ENCODE results near the gene OPTC.

Gene OPTC

DNA sequence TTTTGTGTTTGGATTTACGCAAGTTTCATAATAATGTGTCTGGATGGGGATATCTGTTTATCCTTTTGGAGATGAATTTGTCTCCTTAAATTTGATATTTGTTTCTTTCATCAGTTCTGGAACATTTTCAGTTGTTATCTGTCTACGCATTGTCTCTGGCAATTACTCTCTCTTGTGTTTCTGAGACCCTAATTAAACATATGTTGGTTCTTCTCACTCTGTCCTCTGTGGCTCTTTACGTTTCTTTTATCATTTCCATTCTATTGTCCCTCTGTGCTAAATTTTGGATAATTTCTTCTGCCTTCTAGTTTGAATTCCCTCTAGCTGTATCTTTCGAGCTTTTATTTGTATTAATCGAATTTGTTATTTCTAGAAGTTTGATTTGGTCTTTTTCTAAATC lies 35.9 kb upstream of the OPTC start:
- H4K20me1 ChIP-seq (ENCODE audit: insufficient read depth, low read length), result no peaks in the 10 kb centered on the region
- no peak overlapping the region for H3K9ac ChIP-seq (ENCODE audit: low read length)
- no peaks in the 10 kb centered on the region for H3F3A ChIP-seq (ENCODE audit: insufficient read depth, low read length)
- no peaks in the 10 kb centered on the region for H3K9me2 ChIP-seq (replicated peaks; ENCODE audit: insufficient read depth, low read length)
- H3K27me3 ChIP-seq (replicated peaks; ENCODE audit: insufficient read depth, low read length), result no peaks in the 10 kb centered on the region
- TF ChIP-seq, protein P1, sequence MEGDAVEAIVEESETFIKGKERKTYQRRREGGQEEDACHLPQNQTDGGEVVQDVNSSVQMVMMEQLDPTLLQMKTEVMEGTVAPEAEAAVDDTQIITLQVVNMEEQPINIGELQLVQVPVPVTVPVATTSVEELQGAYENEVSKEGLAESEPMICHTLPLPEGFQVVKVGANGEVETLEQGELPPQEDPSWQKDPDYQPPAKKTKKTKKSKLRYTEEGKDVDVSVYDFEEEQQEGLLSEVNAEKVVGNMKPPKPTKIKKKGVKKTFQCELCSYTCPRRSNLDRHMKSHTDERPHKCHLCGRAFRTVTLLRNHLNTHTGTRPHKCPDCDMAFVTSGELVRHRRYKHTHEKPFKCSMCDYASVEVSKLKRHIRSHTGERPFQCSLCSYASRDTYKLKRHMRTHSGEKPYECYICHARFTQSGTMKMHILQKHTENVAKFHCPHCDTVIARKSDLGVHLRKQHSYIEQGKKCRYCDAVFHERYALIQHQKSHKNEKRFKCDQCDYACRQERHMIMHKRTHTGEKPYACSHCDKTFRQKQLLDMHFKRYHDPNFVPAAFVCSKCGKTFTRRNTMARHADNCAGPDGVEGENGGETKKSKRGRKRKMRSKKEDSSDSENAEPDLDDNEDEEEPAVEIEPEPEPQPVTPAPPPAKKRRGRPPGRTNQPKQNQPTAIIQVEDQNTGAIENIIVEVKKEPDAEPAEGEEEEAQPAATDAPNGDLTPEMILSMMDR (IDR thresholded peaks at IDR 0.05; ENCODE audit: low read length), result no peak
- TF ChIP-seq EZH2phosphoT487 (IDR thresholded peaks at IDR 0.05; ENCODE audit: low read length) (no peak), EZH2 (optimal IDR thresholded peaks at IDR 0.05; ENCODE audit: low read depth, low read length) (no peak)
- no peaks in the 10 kb centered on the region for H3K36me3 ChIP-seq (replicated peaks; ENCODE audit: insufficient read depth, low read length)
- no peaks in the 10 kb centered on the region for H3K79me2 ChIP-seq (ENCODE audit: low read length)
- no peak overlapping the region for H2AFZ ChIP-seq (ENCODE audit: low read length)
- H3K9me3 ChIP-seq (replicated peaks; ENCODE audit: insufficient read depth, low read length), result no peaks in the 10 kb centered on the region
- H3K4me1 ChIP-seq (ENCODE audit: low read length), result peaks cover 21% of the 10 kb centered on the region
- H3K4me3 ChIP-seq (ENCODE audit: low read length), result no peak overlapping the region
- no peak overlapping the region for H3K27ac ChIP-seq (ENCODE audit: low read length)
- H3K4me2 ChIP-seq (ENCODE audit: low read depth, low read length), result no peak overlapping the region
- DNase-seq, result no peak

DNA sequence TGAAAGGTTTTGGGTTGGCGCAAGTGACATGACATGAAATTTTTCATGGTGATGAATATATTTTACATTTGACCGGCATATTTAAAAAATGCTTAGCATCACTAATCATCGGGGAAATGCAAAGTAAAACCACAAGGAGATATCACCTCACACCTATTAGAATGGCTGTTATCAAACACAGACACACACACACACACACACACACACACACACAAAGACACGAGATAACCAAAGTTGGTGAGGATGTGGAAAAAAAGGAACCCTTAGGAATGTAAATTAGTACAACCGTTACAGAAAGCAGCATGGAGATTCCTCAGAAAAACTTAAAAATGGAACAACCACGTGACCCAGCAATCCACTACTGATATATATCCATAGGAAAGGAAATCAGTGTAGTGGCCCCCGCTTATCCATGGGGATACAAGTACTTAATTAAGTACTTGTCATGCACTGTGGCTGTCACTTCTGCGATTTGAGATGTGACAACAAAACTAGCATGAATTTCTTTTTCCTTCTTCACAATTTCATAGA lies 34.2 kb upstream of the OPTC start:
- H3K79me2 ChIP-seq (ENCODE audit: low read length), result no peaks in the 10 kb centered on the region
- H3K4me3 ChIP-seq (ENCODE audit: low read length), result no peak overlapping the region
- no peak for TF ChIP-seq EZH2phosphoT487 (IDR thresholded peaks at IDR 0.05; ENCODE audit: low read length)
- no peak for TF ChIP-seq EZH2 (optimal IDR thresholded peaks at IDR 0.05; ENCODE audit: low read depth, low read length)
- TF ChIP-seq, protein P1 (IDR thresholded peaks at IDR 0.05; ENCODE audit: low read length), result no peak
- no peaks in the 10 kb centered on the region for H3K27me3 ChIP-seq (replicated peaks; ENCODE audit: insufficient read depth, low read length)
- no peaks in the 10 kb centered on the region for H3K9me2 ChIP-seq (replicated peaks; ENCODE audit: insufficient read depth, low read length)
- peaks cover 21% of the 10 kb centered on the region for H3K4me1 ChIP-seq (ENCODE audit: low read length)
- no peaks in the 10 kb centered on the region for H3K36me3 ChIP-seq (replicated peaks; ENCODE audit: insufficient read depth, low read length)
- H2AFZ ChIP-seq (ENCODE audit: low read length), result no peak overlapping the region
- no peak for DNase-seq
- H3F3A ChIP-seq (ENCODE audit: insufficient read depth, low read length), result no peaks in the 10 kb centered on the region
- no peak overlapping the region for H3K9ac ChIP-seq (ENCODE audit: low read length)
- H3K27ac ChIP-seq (ENCODE audit: low read length), result no peak overlapping the region
- no peaks in the 10 kb centered on the region for H3K9me3 ChIP-seq (replicated peaks; ENCODE audit: insufficient read depth, low read length)
- H4K20me1 ChIP-seq (ENCODE audit: insufficient read depth, low read length), result no peaks in the 10 kb centered on the region
- no peak overlapping the region for H3K4me2 ChIP-seq (ENCODE audit: low read depth, low read length)

DNA sequence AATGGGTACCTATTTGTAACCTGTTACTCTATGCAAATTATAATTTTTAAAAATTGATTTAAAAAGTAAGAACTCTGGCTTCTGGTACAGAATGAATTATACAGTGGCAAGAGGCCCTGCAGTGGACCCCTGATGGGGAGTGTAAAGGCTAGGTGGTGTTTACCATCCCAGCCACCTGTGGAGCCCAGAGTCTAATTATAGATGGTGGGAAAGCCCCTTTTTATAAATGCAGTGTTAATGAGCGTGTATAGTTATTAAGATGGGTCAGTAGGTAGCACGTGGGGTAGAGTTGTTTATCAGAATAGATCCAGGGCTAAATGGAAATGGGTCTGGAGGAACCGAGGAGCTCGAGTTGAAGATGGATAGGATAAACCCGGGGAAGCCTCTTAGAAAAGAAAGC lies 32.2 kb upstream of the OPTC start:
- Histone ChIP-seq H2AFZ (ENCODE audit: low read length) (peak overlapping the region; percentile 70), H3K79me2 (ENCODE audit: low read length) (no peaks in the 10 kb centered on the region), H3K36me3 (replicated peaks; ENCODE audit: insufficient read depth, low read length) (no peaks in the 10 kb centered on the region), H3K4me2 (ENCODE audit: low read depth, low read length) (peak overlapping the region; percentile 77), H3K27ac (ENCODE audit: low read length) (peak overlapping the region; percentile 47; the same call in 1 of the 2 replicates), H3K27me3 (replicated peaks; ENCODE audit: insufficient read depth, low read length) (no peaks in the 10 kb centered on the region), H4K20me1 (ENCODE audit: insufficient read depth, low read length) (no peaks in the 10 kb centered on the region), H3K9me3 (replicated peaks; ENCODE audit: insufficient read depth, low read length) (no peaks in the 10 kb centered on the region), H3K9ac (ENCODE audit: low read length) (peak overlapping the region; percentile 15; the same call in 1 of the 2 replicates), H3K9me2 (replicated peaks; ENCODE audit: insufficient read depth, low read length) (no peaks in the 10 kb centered on the region), H3K4me3 (ENCODE audit: low read length) (peak overlapping the region; percentile 21; the same call in 1 of the 2 replicates), H3F3A (ENCODE audit: insufficient read depth, low read length) (no peaks in the 10 kb centered on the region), H3K4me1 (ENCODE audit: low read length) (peaks cover 21% of the 10 kb centered on the region)
- DNase-seq, result peak; percentile 81
- TF ChIP-seq, protein P1 (IDR thresholded peaks at IDR 0.05; ENCODE audit: low read length), result no peak
- TF ChIP-seq EZH2phosphoT487 (IDR thresholded peaks at IDR 0.05; ENCODE audit: low read length) (no peak), EZH2 (optimal IDR thresholded peaks at IDR 0.05; ENCODE audit: low read depth, low read length) (no peak)
